Thyroid gland (tissue), 4 donors: ENCODE data around the gene UFSP2.

Experiments used
- POLR2A ChIP-seq, 2 donors: fragments of 450-650 bp; IDR thresholded peaks; one replicate each; pipeline ENCODE4 v1.6.1; 2017; ENCODE audit warnings: antibody characterized with exemption in 2 of 2, mild to moderate bottlenecking in 2 of 2, moderate library complexity in 1 of 2
- TF ChIP-seq, protein P1 (sequence below), 6 experiments: fragments of 200-600 bp in 3 of 6; fragments of 450-650 bp in 3 of 6; sonication (generic) in 3 of 6; IDR thresholded peaks; one replicate each; pipeline ENCODE4 v1.5.1; 2016 to 2019; ENCODE audit warnings: antibody characterized with exemption in 6 of 6, mild to moderate bottlenecking in 2 of 6, inconsistent platforms in 1 of 6, moderate library complexity in 1 of 6

GRCh38 chr4:185464183-185464582, 38.4 kb upstream of the UFSP2 start:
- TF ChIP-seq, protein P1, sequence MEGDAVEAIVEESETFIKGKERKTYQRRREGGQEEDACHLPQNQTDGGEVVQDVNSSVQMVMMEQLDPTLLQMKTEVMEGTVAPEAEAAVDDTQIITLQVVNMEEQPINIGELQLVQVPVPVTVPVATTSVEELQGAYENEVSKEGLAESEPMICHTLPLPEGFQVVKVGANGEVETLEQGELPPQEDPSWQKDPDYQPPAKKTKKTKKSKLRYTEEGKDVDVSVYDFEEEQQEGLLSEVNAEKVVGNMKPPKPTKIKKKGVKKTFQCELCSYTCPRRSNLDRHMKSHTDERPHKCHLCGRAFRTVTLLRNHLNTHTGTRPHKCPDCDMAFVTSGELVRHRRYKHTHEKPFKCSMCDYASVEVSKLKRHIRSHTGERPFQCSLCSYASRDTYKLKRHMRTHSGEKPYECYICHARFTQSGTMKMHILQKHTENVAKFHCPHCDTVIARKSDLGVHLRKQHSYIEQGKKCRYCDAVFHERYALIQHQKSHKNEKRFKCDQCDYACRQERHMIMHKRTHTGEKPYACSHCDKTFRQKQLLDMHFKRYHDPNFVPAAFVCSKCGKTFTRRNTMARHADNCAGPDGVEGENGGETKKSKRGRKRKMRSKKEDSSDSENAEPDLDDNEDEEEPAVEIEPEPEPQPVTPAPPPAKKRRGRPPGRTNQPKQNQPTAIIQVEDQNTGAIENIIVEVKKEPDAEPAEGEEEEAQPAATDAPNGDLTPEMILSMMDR (IDR thresholded peaks at IDR 0.05) = no peak
- TF ChIP-seq POLR2A (IDR thresholded peaks at IDR 0.05) = no peak
